GM12875 (cell line): ENCODE data around the gene HEBP2.

ENCODE experiments used
- H3K4me3 ChIP-seq: one replicate; pipeline ENCODE4 v1.5.1; 2011; ENCODE audit warnings: low read depth, low read length, control low read depth
- TF ChIP-seq, protein P1 (sequence below): IDR thresholded peaks from 2 replicates; pipeline ENCODE4 v1.5.1; 2011; ENCODE audit warnings: low read depth, mild to moderate bottlenecking, control low read depth, inconsistent platforms, low read length, moderate library complexity, borderline replicate concordance; ENCODE audit not compliant: insufficient read depth

HEBP2 gene

GRCh38 chr6:138406443-138406842, 2.4 kb downstream of the HEBP2 start:
- TF ChIP-seq, protein P1, sequence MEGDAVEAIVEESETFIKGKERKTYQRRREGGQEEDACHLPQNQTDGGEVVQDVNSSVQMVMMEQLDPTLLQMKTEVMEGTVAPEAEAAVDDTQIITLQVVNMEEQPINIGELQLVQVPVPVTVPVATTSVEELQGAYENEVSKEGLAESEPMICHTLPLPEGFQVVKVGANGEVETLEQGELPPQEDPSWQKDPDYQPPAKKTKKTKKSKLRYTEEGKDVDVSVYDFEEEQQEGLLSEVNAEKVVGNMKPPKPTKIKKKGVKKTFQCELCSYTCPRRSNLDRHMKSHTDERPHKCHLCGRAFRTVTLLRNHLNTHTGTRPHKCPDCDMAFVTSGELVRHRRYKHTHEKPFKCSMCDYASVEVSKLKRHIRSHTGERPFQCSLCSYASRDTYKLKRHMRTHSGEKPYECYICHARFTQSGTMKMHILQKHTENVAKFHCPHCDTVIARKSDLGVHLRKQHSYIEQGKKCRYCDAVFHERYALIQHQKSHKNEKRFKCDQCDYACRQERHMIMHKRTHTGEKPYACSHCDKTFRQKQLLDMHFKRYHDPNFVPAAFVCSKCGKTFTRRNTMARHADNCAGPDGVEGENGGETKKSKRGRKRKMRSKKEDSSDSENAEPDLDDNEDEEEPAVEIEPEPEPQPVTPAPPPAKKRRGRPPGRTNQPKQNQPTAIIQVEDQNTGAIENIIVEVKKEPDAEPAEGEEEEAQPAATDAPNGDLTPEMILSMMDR: no peak
- no peak overlapping the region for H3K4me3 ChIP-seq

DNA sequence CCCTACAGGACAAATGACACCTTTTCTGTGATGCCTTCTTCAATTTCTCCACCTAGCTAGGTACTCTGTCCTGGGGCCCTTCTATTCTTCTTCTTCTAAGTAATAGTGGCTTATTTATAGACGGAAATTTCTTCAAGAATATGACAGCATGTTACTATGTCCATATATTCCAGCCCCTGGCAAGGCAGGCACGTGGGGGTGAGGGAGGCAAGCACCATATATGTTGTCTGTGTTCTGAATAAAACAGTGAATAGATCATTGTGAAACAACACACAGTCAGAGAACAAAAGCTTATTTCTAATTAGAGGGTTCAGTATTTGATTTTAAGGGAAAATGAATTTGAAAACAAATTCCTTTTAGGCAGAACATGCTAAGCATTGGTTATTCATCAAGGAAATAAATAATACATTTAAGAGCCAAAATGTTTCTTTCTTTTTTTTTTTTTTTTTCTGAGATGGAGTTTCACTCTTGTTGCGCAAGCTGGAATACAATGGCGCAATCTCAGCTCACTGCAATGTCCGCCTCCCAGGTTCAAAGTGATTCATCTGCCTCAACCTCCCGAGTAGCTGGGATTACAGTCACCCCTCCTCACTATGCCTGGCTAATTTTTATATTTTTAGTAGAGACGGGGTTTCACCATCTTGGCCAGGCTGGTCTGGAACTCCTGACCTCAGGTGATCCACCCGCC, 6.2 kb downstream of the HEBP2 start:
- TF ChIP-seq, protein P1: no peak
- no peak overlapping the region for H3K4me3 ChIP-seq

GRCh38 chr6:138410972-138411880, 7.2 kb downstream of the HEBP2 start:
- no peak overlapping the region for H3K4me3 ChIP-seq
- TF ChIP-seq, protein P1: no peak

DNA sequence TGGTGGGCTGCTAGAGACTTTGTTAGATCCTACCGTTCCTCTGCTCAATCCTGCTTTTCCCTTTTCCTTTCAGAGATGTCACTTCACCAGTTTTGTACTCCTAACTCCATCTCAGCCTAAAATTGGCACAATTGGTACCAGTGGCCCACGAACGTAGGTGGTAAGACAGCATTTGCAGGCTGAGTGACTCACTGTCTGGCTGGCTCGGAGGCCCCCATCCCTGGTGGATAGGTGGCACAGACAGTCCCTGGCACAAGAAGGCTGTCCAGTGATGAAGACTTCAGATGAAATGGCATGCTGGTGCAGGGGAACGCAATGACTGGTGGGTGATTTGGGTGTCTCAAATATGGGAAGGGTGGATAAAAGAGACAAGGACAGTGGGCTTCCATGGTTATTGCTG, 11.1 kb downstream of the HEBP2 start:
- H3K4me3 ChIP-seq: no peak overlapping the region
- TF ChIP-seq, protein P1: no peak

GRCh38 chr6:138416206-138416605, 12.2 kb downstream of the HEBP2 start:
- H3K4me3 ChIP-seq: no peak overlapping the region
- TF ChIP-seq, protein P1: no peak

DNA sequence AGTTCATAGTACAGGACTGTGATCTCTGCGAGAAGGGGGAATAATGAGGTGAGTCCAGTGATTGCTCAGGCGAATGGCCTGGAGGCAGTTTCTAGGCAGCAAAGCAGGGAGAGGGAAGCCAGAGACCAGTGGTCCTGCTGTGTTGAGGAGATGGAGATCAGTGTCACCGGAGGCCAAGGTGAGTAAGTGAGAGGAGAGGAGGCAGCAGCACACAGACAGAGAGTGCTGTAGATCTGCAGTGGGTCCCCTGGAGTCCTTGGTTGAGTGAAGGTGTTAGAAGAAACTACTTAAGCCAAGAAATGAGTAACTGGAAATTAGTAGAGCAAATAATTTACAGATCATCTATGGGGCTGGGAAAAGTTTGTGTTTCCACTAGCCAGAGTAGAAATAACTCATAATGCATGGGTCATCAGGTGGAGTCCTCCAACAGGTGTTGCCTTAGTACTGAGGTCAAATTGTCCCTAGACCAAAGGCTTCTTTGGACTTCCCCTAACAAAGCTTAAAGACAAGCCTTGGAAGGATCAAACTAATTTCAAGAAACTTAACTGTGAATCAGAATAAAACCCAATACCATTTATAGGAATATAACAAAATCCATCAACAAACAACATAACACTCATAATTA, 13.6 kb downstream of the HEBP2 start:
- TF ChIP-seq, protein P1: no peak
- no peak overlapping the region for H3K4me3 ChIP-seq
